ENCODE results near the gene ATP1B3. TPM values are rescaled to one million over a fixed set of nuclear protein-coding genes. Genes with fewer than 3 reads are reported as not detected.

Gene ATP1B3
- total RNA-seq, 1 experiment from 2014 or later = 250 TPM

DNA sequence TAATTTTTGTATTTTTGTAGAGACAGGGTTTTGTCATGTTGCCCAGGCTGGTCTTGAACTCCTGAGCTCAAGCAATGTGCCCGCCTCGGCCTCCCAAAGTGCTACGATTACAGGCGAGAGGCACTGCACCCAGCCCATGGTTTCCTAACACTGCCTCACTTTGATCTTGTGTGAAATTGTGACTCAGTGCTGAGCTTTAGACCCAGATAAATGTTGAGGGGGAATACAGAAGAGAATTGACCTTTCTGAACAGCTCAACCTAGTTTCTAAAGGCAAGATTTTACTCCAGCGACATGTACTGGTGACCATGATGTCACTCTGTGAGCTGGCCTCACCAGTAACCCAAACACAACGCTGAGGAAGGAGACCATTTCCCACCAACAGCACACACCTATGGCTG is 73.5 kb downstream of the ATP1B3 start:
- H3K4me3 Mint-ChIP-seq = no peak overlapping the region

More for the DNA sequence above, 73.5 kb downstream of the ATP1B3 start:
- Histone ChIP-seq H2BK5ac (ENCODE audit: insufficient read length, low read length) (no peak overlapping the region), H2BK15ac (ENCODE audit: low read depth, low read length) (no peak overlapping the region), H2BK12ac (ENCODE audit: insufficient read length, low read depth, low read length) (no peak overlapping the region), H3K18ac (ENCODE audit: insufficient read length, low read depth, low read length) (no peak overlapping the region), H3K23me2 (ENCODE audit: insufficient read length, low read depth, low read length, poor library complexity, severe bottlenecking) (no peaks in the 10 kb centered on the region), H3K4me1 (ENCODE audit: insufficient read depth, low read length) (no peaks in the 10 kb centered on the region), H2BK120ac (ENCODE audit: low read depth, low read length, poor library complexity, severe bottlenecking) (no peak overlapping the region), H3K4me2 (ENCODE audit: insufficient read depth, insufficient read length, low read length) (no peak overlapping the region), H3K27me3 (ENCODE audit: insufficient read depth, low read length) (no peaks in the 10 kb centered on the region), H3K56ac (ENCODE audit: insufficient read length, low read depth, low read length) (no peak overlapping the region), H2AFZ (ENCODE audit: low read length) (no peak overlapping the region), H4K20me1 (ENCODE audit: control insufficient read depth, insufficient read depth, insufficient read length) (no peaks in the 10 kb centered on the region), H3K9me3 (ENCODE audit: control insufficient read depth, low read depth, low read length) (no peaks in the 10 kb centered on the region), H3K14ac (ENCODE audit: insufficient read depth, low read length) (no peak overlapping the region), H3K79me2 (ENCODE audit: insufficient read depth, low read length) (no peaks in the 10 kb centered on the region), H4K91ac (ENCODE audit: insufficient read length, low read depth, low read length) (no peak overlapping the region), H3K9ac (ENCODE audit: extremely low read depth, insufficient read length, low read length) (no peak overlapping the region), H4K8ac (replicated peaks; ENCODE audit: insufficient read length, low read depth, low read length) (no peak overlapping the region), H3T11ph (ENCODE audit: low read length) (no peak overlapping the region), H4K5ac (ENCODE audit: insufficient read length, low read depth, low read length) (no peak overlapping the region), H3K4ac (ENCODE audit: low read depth, low read length) (no peak overlapping the region), H3K27ac (ENCODE audit: insufficient read length, low read depth, low read length) (no peak overlapping the region), H3K79me1 (ENCODE audit: insufficient read depth, low read depth, low read length, poor library complexity, severe bottlenecking) (no peaks in the 10 kb centered on the region), H3K23ac (ENCODE audit: insufficient read length, low read depth, low read length) (no peak overlapping the region), H2AK5ac (ENCODE audit: insufficient read length, low read length) (no peak overlapping the region), H2BK20ac (ENCODE audit: low read depth, low read length, poor library complexity, severe bottlenecking) (no peak overlapping the region)
- no peak for DNase-seq
- H3K27me3 Mint-ChIP-seq (ENCODE audit: low read depth) = no peaks in the 10 kb centered on the region
- TF ChIP-seq, protein P1, sequence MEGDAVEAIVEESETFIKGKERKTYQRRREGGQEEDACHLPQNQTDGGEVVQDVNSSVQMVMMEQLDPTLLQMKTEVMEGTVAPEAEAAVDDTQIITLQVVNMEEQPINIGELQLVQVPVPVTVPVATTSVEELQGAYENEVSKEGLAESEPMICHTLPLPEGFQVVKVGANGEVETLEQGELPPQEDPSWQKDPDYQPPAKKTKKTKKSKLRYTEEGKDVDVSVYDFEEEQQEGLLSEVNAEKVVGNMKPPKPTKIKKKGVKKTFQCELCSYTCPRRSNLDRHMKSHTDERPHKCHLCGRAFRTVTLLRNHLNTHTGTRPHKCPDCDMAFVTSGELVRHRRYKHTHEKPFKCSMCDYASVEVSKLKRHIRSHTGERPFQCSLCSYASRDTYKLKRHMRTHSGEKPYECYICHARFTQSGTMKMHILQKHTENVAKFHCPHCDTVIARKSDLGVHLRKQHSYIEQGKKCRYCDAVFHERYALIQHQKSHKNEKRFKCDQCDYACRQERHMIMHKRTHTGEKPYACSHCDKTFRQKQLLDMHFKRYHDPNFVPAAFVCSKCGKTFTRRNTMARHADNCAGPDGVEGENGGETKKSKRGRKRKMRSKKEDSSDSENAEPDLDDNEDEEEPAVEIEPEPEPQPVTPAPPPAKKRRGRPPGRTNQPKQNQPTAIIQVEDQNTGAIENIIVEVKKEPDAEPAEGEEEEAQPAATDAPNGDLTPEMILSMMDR (conservative IDR thresholded peaks at IDR 0.05) = no peak
- H3K36me3 Mint-ChIP-seq (ENCODE audit: insufficient read depth in 1 of 3, low read depth in 3 of 3) = peaks cover 10 to 26% (median 25%) of the 10 kb centered on the region in 3 experiments; a peak in 6 of 7 replicates
- no CpG with 5 or more reads among the region's 6 CpGs for WGBS (ENCODE audit: extremely low coverage, insufficient read length, low lambda C conversion rate)
- no peak overlapping the region for H3K27ac Mint-ChIP-seq
- peaks cover 3 to 4% of the 10 kb centered on the region in 2 experiments; a peak in 2 of 4 replicates for H3K4me1 Mint-ChIP-seq
- H3K9me3 Mint-ChIP-seq = no peaks in the 10 kb centered on the region

Data from H9 (cell line).